ENCODE results near the gene ZCCHC24.

Gene ZCCHC24

DNA sequence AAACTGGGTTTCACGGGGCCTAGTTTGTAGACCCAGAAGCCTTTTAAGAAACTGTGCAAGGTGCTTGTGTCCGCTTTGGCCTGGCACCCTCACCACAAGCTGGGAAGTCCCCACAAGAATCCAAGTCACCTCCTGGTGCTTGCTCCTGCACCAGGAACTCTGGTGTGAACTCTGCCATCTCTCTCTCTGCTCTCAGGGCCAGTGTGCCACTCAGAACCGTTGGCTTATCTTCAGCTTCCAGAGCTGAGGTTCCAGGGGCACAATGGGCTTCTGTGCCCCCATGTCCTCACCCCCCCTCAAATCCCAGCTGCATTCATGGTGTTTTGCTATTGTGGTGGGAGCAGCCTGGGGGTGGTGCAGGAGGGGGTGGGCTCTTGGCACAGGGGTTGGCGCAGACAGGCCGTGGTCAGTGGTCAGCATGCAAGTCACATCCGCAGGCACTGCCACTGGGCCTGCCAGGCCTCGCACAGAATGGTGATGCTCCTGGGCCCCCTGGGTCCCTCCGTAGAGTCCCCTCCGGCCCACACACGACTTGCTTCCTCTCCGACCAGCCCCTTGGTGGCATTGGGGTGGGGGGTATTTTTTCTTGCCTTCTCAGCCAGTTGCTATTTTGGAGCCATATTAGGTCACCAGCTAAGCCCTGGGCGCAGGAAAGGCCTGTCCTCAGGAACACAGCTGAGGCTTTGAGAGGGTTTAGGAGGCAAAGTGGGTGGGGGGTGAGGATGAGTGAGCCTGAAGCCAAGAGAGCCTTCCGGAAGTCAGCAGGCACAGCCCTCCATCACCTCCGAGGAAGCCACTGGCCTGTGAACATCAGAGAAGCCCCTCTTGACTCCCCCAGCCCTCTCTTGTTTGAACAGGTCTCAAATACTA lies 3.0 kb downstream of the ZCCHC24 start:
- Histone ChIP-seq H3K4me3 (IDR thresholded peaks at IDR 0.05; ENCODE audit: insufficient read depth, low read depth, low read length) (no peak overlapping the region), H3K79me2 (ENCODE audit: insufficient read depth, low read depth) (no peaks in the 10 kb centered on the region), H3K27ac (no peak overlapping the region), H3K27me3 (ENCODE audit: insufficient read depth, low read depth) (no peaks in the 10 kb centered on the region), H3K4me2 (no peak overlapping the region), H4K20me1 (ENCODE audit: insufficient read depth) (no peaks in the 10 kb centered on the region), H3K36me3 (ENCODE audit: insufficient read depth) (no peaks in the 10 kb centered on the region), H3K4me1 (ENCODE audit: low read depth, poor library complexity, severe bottlenecking) (peaks cover 15% of the 10 kb centered on the region), H2AFZ (ENCODE audit: low read depth) (no peak overlapping the region), H3K9ac (no peak overlapping the region)
- TF ChIP-seq, protein P1, sequence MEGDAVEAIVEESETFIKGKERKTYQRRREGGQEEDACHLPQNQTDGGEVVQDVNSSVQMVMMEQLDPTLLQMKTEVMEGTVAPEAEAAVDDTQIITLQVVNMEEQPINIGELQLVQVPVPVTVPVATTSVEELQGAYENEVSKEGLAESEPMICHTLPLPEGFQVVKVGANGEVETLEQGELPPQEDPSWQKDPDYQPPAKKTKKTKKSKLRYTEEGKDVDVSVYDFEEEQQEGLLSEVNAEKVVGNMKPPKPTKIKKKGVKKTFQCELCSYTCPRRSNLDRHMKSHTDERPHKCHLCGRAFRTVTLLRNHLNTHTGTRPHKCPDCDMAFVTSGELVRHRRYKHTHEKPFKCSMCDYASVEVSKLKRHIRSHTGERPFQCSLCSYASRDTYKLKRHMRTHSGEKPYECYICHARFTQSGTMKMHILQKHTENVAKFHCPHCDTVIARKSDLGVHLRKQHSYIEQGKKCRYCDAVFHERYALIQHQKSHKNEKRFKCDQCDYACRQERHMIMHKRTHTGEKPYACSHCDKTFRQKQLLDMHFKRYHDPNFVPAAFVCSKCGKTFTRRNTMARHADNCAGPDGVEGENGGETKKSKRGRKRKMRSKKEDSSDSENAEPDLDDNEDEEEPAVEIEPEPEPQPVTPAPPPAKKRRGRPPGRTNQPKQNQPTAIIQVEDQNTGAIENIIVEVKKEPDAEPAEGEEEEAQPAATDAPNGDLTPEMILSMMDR (conservative IDR thresholded peaks at IDR 0.05; ENCODE audit: low read depth, low read length), result no peak

DNA sequence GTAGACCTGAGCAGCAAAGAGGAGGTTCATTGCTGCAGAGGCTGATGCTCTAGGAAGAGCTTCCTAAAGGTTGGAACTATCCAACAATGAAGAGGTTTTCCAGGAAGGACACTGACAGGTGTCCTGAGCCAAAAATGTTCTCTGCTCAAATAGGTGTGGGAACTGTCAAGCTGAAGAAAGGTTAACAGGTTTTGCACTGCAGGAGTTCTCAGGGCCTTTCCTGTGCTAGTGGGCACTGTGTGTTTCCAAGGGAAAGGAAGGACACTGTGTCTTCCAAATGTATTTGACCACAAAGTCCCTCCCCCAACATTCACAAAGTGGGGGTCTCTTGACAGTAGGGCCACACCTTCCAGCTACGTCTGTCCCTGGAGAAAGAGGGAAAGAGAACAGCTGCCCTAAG lies 4.0 kb downstream of the ZCCHC24 start:
- Histone ChIP-seq H3K27ac (no peak overlapping the region), H2AFZ (ENCODE audit: low read depth) (no peak overlapping the region), H3K9ac (no peak overlapping the region), H3K4me2 (no peak overlapping the region), H3K4me1 (ENCODE audit: low read depth, poor library complexity, severe bottlenecking) (peaks cover 15% of the 10 kb centered on the region), H3K79me2 (ENCODE audit: insufficient read depth, low read depth) (no peaks in the 10 kb centered on the region), H3K36me3 (ENCODE audit: insufficient read depth) (no peaks in the 10 kb centered on the region), H4K20me1 (ENCODE audit: insufficient read depth) (no peaks in the 10 kb centered on the region), H3K4me3 (IDR thresholded peaks at IDR 0.05; ENCODE audit: insufficient read depth, low read depth, low read length) (no peak overlapping the region), H3K27me3 (ENCODE audit: insufficient read depth, low read depth) (no peaks in the 10 kb centered on the region)
- TF ChIP-seq, protein P1 (conservative IDR thresholded peaks at IDR 0.05; ENCODE audit: low read depth, low read length), result no peak

DNA sequence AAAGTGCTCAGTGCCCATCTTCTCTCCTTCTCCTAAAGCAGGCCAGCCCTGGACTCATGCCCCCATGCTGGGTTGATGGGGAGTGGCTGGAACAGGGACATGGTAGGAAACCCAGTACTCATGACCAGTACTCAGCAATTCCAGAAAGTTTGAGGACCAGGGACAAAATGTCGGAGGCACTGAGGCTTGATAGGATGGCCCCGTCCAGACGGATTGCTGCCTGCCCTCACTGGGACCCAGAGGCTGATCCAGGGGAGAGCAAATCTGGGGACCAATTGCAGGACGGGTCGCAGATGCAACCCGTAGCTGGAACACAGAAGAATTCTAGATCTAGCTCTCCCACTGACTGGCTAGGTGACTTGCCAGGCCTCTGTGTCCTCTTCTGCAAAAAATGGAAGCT lies 5.1 kb downstream of the ZCCHC24 start:
- Histone ChIP-seq H3K79me2 (ENCODE audit: insufficient read depth, low read depth) (no peaks in the 10 kb centered on the region), H3K36me3 (ENCODE audit: insufficient read depth) (no peaks in the 10 kb centered on the region), H3K4me1 (ENCODE audit: low read depth, poor library complexity, severe bottlenecking) (peaks cover 12% of the 10 kb centered on the region), H3K4me3 (IDR thresholded peaks at IDR 0.05; ENCODE audit: insufficient read depth, low read depth, low read length) (no peak overlapping the region), H3K27me3 (ENCODE audit: insufficient read depth, low read depth) (no peaks in the 10 kb centered on the region), H3K9ac (no peak overlapping the region), H3K27ac (no peak overlapping the region), H4K20me1 (ENCODE audit: insufficient read depth) (no peaks in the 10 kb centered on the region), H3K4me2 (no peak overlapping the region), H2AFZ (ENCODE audit: low read depth) (no peak overlapping the region)
- TF ChIP-seq, protein P1 (conservative IDR thresholded peaks at IDR 0.05; ENCODE audit: low read depth, low read length), result no peak

DNA sequence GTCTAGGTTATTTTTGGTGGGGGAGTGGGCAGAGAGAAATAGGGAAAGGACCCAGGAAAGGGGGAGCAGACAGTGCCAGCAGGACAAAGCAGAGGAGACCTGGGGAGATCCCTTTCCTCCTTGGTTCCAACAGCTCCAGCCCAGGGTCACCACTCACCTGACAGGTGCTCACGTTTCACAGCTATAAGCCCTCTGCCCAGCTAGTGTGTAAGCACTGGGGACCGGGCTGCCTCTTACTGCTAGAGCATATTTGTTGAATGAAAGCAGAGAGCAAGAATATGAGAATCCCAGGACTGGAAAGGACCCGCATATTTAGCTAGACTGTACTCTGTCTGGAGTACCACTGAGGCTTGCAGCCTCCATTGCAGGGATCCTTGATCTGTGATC lies 6.7 kb downstream of the ZCCHC24 start:
- Histone ChIP-seq H3K9ac (no peak overlapping the region), H2AFZ (ENCODE audit: low read depth) (no peak overlapping the region), H4K20me1 (ENCODE audit: insufficient read depth) (no peaks in the 10 kb centered on the region), H3K36me3 (ENCODE audit: insufficient read depth) (no peaks in the 10 kb centered on the region), H3K4me3 (IDR thresholded peaks at IDR 0.05; ENCODE audit: insufficient read depth, low read depth, low read length) (no peak overlapping the region), H3K4me1 (ENCODE audit: low read depth, poor library complexity, severe bottlenecking) (peaks cover 8% of the 10 kb centered on the region), H3K27me3 (ENCODE audit: insufficient read depth, low read depth) (no peaks in the 10 kb centered on the region), H3K79me2 (ENCODE audit: insufficient read depth, low read depth) (no peaks in the 10 kb centered on the region), H3K4me2 (no peak overlapping the region), H3K27ac (no peak overlapping the region)
- TF ChIP-seq, protein P1 (conservative IDR thresholded peaks at IDR 0.05; ENCODE audit: low read depth, low read length), result no peak
